HuH-7 (cell line): ENCODE data around the gene PRODH2.
A peak's percentile ranks its signal among the peaks of the same experiment; 100 is the strongest.
"Not testable (repeated sequence)": the region's sequence is repeated elsewhere in the genome, so short reads cannot be mapped to it uniquely, and the experiment has no call there.

Source experiments
- DNase-seq: peaks from one replicate; pipeline ENCODE4 v3.0.0; 2011; ENCODE audit warnings: low spot score

The PRODH2 gene

GRCh38 chr19:35796645-35797542 lies 15.8 kb downstream of the PRODH2 start:
- DNase-seq = no peak

GRCh38 chr19:35795564-35795963 lies 17.1 kb downstream of the PRODH2 start:
- DNase-seq = not testable (repeated sequence)

GRCh38 chr19:35793381-35794165 lies 19.1 kb downstream of the PRODH2 start:
- no peak for DNase-seq

GRCh38 chr19:35792888-35793287 lies 19.8 kb downstream of the PRODH2 start:
- no peak for DNase-seq

GRCh38 chr19:35792312-35792711 lies 20.3 kb downstream of the PRODH2 start:
- DNase-seq = no peak

- DNase-seq = no peak
These were observed 20.8 kb downstream of the PRODH2 start for GRCh38 chr19:35791814-35792279.

- DNase-seq = peak; percentile 80
These were observed 21.4 kb downstream of the PRODH2 start for GRCh38 chr19:35790981-35791813.

- no peak for DNase-seq
These were observed 22.4 kb downstream of the PRODH2 start for GRCh38 chr19:35789978-35790944.

GRCh38 chr19:35789195-35789977 lies 23.3 kb downstream of the PRODH2 start:
- no peak for DNase-seq

GRCh38 chr19:35788205-35788960 lies 24.3 kb downstream of the PRODH2 start:
- DNase-seq = no peak

GRCh38 chr19:35787227-35787799 lies 25.3 kb downstream of the PRODH2 start:
- no peak for DNase-seq

- DNase-seq = peak; percentile 78
These were observed 26.1 kb downstream of the PRODH2 start for GRCh38 chr19:35786299-35787160.

- no peak for DNase-seq
These were observed 27.4 kb downstream of the PRODH2 start for GRCh38 chr19:35785339-35785627.

- no peak for DNase-seq
These were observed 27.9 kb downstream of the PRODH2 start for GRCh38 chr19:35784503-35785338.

GRCh38 chr19:35783469-35784434 lies 28.9 kb downstream of the PRODH2 start:
- DNase-seq = no peak

GRCh38 chr19:35782589-35782988 lies 30.1 kb downstream of the PRODH2 start:
- no peak for DNase-seq
